ENCODE measurements around the gene PNO1.
A peak's percentile ranks its signal among the peaks of the same experiment; 100 is the strongest.

The PNO1 gene

DNA sequence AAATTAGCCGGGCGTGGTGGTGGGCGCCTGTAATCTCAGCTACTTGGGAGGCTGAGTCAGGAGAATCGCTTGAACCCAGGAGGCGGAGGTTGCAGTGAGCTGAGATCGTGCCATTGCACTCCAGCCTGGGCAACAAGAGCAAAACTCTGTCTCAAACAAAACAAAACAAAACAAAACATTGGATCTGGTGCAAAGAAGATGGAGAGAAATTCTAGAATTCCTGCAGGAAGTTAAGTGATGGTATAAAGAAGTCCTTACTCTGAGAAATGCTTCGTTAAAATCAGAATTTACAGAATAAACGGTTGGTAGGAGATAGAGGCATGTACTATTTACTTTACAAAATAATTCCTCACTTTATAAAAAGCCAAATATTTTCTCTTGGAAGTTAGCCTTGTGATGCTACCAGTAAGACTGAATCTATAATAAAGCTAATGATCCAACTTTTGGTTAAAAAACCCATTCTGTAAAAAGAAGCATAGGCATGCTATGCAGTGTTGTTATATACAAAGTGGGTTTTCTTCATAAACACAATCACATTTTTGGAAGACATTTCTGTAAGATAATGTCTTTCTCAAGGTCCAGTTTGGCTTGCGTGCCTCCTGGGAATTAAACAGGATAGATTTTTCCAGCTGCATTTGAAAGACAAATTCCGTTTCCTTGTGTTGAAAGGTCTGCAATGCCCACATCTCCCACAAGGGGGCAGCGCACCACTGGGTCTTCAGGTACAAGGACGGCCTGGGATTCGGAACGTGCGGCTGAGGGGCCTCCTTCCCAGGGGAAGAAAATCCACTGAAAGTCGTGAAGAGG, 35.6 kb upstream of the PNO1 start:
- peak; percentile 92 for DNase-seq (ENCODE audit: low read depth)
- TF ChIP-seq CTCF (conservative IDR thresholded peaks at IDR 0.05; ENCODE audit: low read depth, low read length): peak; percentile 100
- no peak overlapping the region for H3K4me3 ChIP-seq (ENCODE audit: low read depth, low read length)

DNA sequence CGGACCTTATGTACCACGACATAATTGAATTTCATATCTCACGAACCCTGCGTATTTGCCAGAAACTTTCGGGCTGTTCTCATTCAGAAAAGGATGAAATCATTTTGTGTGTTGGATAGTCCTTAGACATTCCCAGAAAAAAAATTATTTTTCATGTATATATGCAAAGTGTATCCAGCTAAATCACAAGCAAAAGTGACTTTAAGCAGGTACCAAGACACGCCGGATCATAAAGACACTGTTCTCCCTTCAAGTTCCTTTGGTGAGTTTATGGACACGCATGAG, 35.1 kb upstream of the PNO1 start:
- no peak for TF ChIP-seq CTCF (conservative IDR thresholded peaks at IDR 0.05; ENCODE audit: low read depth, low read length)
- DNase-seq (ENCODE audit: low read depth): no peak

DNA sequence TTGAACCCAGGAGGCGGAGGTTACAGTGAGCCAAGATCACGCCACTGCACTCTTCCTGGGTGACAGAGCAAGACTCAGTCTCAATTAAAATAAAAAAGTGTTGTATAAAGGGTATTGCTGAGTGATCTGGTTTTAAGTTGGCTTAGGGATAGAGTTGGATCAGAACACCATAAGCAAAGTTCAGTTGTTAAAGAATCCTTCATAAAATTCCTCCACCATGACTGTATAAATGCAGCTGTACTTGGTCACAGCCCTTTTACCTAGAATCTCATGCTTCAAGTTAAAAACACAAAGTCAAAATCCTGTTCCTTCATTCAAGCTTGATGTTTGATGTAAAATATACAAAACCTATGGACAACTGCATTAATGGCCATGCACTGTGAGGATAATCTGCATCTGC, 33.4 kb upstream of the PNO1 start:
- no peak for TF ChIP-seq CTCF (conservative IDR thresholded peaks at IDR 0.05; ENCODE audit: low read depth, low read length)
- DNase-seq (ENCODE audit: low read depth): peak; percentile 30
- no peak overlapping the region for H3K4me3 ChIP-seq (ENCODE audit: low read depth, low read length)

More for the DNA sequence above, 35.1 kb upstream of the PNO1 start:
- no peak overlapping the region for H3K4me3 ChIP-seq (ENCODE audit: low read depth, low read length)

- DNase-seq (ENCODE audit: low read depth): no peak
- no peak for TF ChIP-seq CTCF (conservative IDR thresholded peaks at IDR 0.05; ENCODE audit: low read depth, low read length)
- no peak overlapping the region for H3K4me3 ChIP-seq (ENCODE audit: low read depth, low read length)
These were observed 31.9 kb upstream of the PNO1 start for GRCh38 chr2:68125821-68126220.

GRCh38 chr2:68126561-68126960, 31.1 kb upstream of the PNO1 start:
- no peak overlapping the region for H3K4me3 ChIP-seq (ENCODE audit: low read depth, low read length)
- no peak for DNase-seq (ENCODE audit: low read depth)
- TF ChIP-seq CTCF (conservative IDR thresholded peaks at IDR 0.05; ENCODE audit: low read depth, low read length): no peak

- no peak for DNase-seq (ENCODE audit: low read depth)
- no peak for TF ChIP-seq CTCF (conservative IDR thresholded peaks at IDR 0.05; ENCODE audit: low read depth, low read length)
- no peak overlapping the region for H3K4me3 ChIP-seq (ENCODE audit: low read depth, low read length)
These were observed 30.1 kb upstream of the PNO1 start for GRCh38 chr2:68127358-68128242.

Data from choroid plexus epithelial cell (primary cell).